H9 (cell line): ENCODE results near the gene MON2. TPM values are rescaled to one million over a fixed set of nuclear protein-coding genes. Genes with fewer than 3 reads are reported as not detected.

Experiments used
- DNase-seq: peaks from one replicate; pipeline ENCODE4 v3.0.0-alpha.2; 2017
- H2AFZ ChIP-seq: one replicate; pipeline ENCODE4 v1.6.1; 2013; ENCODE audit warnings: mild to moderate bottlenecking, low read length, control low read depth, moderate library complexity
- H2AK5ac ChIP-seq: 2 replicates; pipeline ENCODE4 v1.6.1; 2013; ENCODE audit warnings: low read length, control low read depth, mixed read lengths; ENCODE audit not compliant: insufficient read length
- H2BK120ac ChIP-seq: one replicate; pipeline ENCODE4 v1.6.1; 2013; ENCODE audit warnings: low read depth, mild to moderate bottlenecking, low read length, control low read depth, inconsistent platforms; ENCODE audit not compliant: poor library complexity, severe bottlenecking
- H2BK12ac ChIP-seq: 2 replicates; pipeline ENCODE4 v1.6.1; 2013; ENCODE audit warnings: low read length, control low read depth, mixed read lengths, low read depth; ENCODE audit not compliant: insufficient read length
- H2BK15ac ChIP-seq: 2 replicates; pipeline ENCODE4 v1.6.1; 2013; ENCODE audit warnings: low read depth, low read length, control low read depth
- H2BK20ac ChIP-seq: one replicate; pipeline ENCODE4 v1.6.1; 2013; ENCODE audit warnings: low read depth, mild to moderate bottlenecking, low read length, control low read depth, inconsistent platforms; ENCODE audit not compliant: poor library complexity, severe bottlenecking
- H2BK5ac ChIP-seq: 2 replicates; pipeline ENCODE4 v1.6.1; 2013; ENCODE audit warnings: low read length, control low read depth, mixed read lengths; ENCODE audit not compliant: insufficient read length
- H3K14ac ChIP-seq: 2 replicates; pipeline ENCODE4 v1.6.1; 2013; ENCODE audit warnings: low read length, control low read depth; ENCODE audit not compliant: insufficient read depth
- H3K18ac ChIP-seq: 2 replicates; pipeline ENCODE4 v1.6.1; 2013; ENCODE audit warnings: low read depth, mild to moderate bottlenecking, mixed read lengths, low read length, control low read depth; ENCODE audit not compliant: insufficient read length
- H3K23ac ChIP-seq: 2 replicates; pipeline ENCODE4 v1.6.1; 2013; ENCODE audit warnings: low read length, control low read depth, mixed read lengths, low read depth; ENCODE audit not compliant: insufficient read length
- H3K23me2 ChIP-seq: 2 replicates; pipeline ENCODE4 v1.6.1; 2013; ENCODE audit warnings: low read depth, mild to moderate bottlenecking, mixed read lengths, low read length, control low read depth; ENCODE audit not compliant: insufficient read length, poor library complexity, severe bottlenecking
- H3K27ac ChIP-seq: 2 replicates; pipeline ENCODE4 v1.5.1; 2013; ENCODE audit warnings: low read length, control low read depth, mixed read lengths, low read depth; ENCODE audit not compliant: insufficient read length
- H3K27me3 ChIP-seq: 2 replicates; pipeline ENCODE4 v1.6.1; 2013; ENCODE audit warnings: low read length, control low read depth, inconsistent platforms; ENCODE audit not compliant: insufficient read depth
- H3K4ac ChIP-seq: 2 replicates; pipeline ENCODE4 v1.6.1; 2013; ENCODE audit warnings: low read depth, mild to moderate bottlenecking, control low read depth, inconsistent platforms, low read length, moderate library complexity
- H3K4me1 ChIP-seq: 2 replicates; pipeline ENCODE4 v1.6.1; 2013; ENCODE audit warnings: low read length, control low read depth, inconsistent platforms; ENCODE audit not compliant: insufficient read depth
- H3K4me2 ChIP-seq: 2 replicates; pipeline ENCODE4 v1.6.1; 2013; ENCODE audit warnings: low read length, control low read depth, mixed read lengths; ENCODE audit not compliant: insufficient read length, insufficient read depth
- H3K56ac ChIP-seq: 2 replicates; pipeline ENCODE4 v1.6.1; 2013; ENCODE audit warnings: low read depth, mild to moderate bottlenecking, mixed read lengths, low read length, control low read depth; ENCODE audit not compliant: insufficient read length
- H3K79me1 ChIP-seq: 2 replicates; pipeline ENCODE4 v1.6.1; 2013; ENCODE audit warnings: low read depth, mild to moderate bottlenecking, moderate library complexity, low read length, control low read depth, inconsistent platforms; ENCODE audit not compliant: insufficient read depth, poor library complexity, severe bottlenecking
- H3K79me2 ChIP-seq: 2 replicates; pipeline ENCODE4 v1.6.1; 2013; ENCODE audit warnings: low read length, control low read depth, inconsistent platforms; ENCODE audit not compliant: insufficient read depth
- H3K9ac ChIP-seq: 2 replicates; pipeline ENCODE4 v1.6.1; 2013; ENCODE audit warnings: low read length, control low read depth, mixed read lengths; ENCODE audit not compliant: insufficient read length; ENCODE audit errors: extremely low read depth
- H3K9me3 ChIP-seq: one replicate; pipeline ENCODE4 v1.6.1; 2013; ENCODE audit warnings: low read depth, low read length, inconsistent platforms; ENCODE audit not compliant: control insufficient read depth
- H3T11ph ChIP-seq: one replicate; pipeline ENCODE4 v1.6.1; 2013; ENCODE audit warnings: mild to moderate bottlenecking, low read length, control low read depth, inconsistent platforms
- H4K20me1 ChIP-seq: one replicate; pipeline ENCODE4 v1.6.1; 2013; ENCODE audit not compliant: control insufficient read depth, insufficient read length, insufficient read depth
- H4K5ac ChIP-seq: 2 replicates; pipeline ENCODE4 v1.6.1; 2013; ENCODE audit warnings: low read depth, mild to moderate bottlenecking, mixed read lengths, low read length, control low read depth; ENCODE audit not compliant: insufficient read length
- H4K8ac ChIP-seq: replicated peaks from 2 replicates; pipeline ENCODE4 v1.6.1; 2013; ENCODE audit warnings: low read length, control low read depth, mixed read lengths, low read depth; ENCODE audit not compliant: insufficient read length
- H4K91ac ChIP-seq: 2 replicates; pipeline ENCODE4 v1.6.1; 2013; ENCODE audit warnings: low read depth, mild to moderate bottlenecking, moderate library complexity, mixed read lengths, low read length, control low read depth; ENCODE audit not compliant: insufficient read length
- H3K27ac Mint-ChIP-seq, 3 experiments: 2 replicates in 2 of 3; 3 replicates in 1 of 3; pipeline ENCODE4 v1.8.0; 2020 to 2021; ENCODE audit warnings: mixed read lengths in 3 of 3, mild to moderate bottlenecking in 1 of 3, moderate library complexity in 1 of 3
- H3K27me3 Mint-ChIP-seq: 2 replicates; pipeline ENCODE4 v1.8.0; 2021; ENCODE audit warnings: low read depth, mild to moderate bottlenecking, moderate library complexity, mixed read lengths
- H3K36me3 Mint-ChIP-seq, 3 experiments: 2 replicates in 2 of 3; 3 replicates in 1 of 3; pipeline ENCODE4 v1.8.0; 2020 to 2021; ENCODE audit warnings: low read depth in 3 of 3, mixed read lengths in 3 of 3; ENCODE audit not compliant: insufficient read depth in 1 of 3
- H3K4me1 Mint-ChIP-seq, 2 experiments: 2 replicates each; pipeline ENCODE4 v1.8.0; 2020; ENCODE audit warnings: mixed read lengths in 2 of 2
- H3K4me3 Mint-ChIP-seq, 2 experiments: 2 replicates in 1 of 2; 3 replicates in 1 of 2; pipeline ENCODE4 v1.8.0; 2020 to 2021; ENCODE audit warnings: mild to moderate bottlenecking in 2 of 2, mixed read lengths in 2 of 2, moderate library complexity in 1 of 2
- H3K9me3 Mint-ChIP-seq, 2 experiments: 2 replicates in 1 of 2; 3 replicates in 1 of 2; pipeline ENCODE4 v1.8.0; 2020; ENCODE audit warnings: mild to moderate bottlenecking in 2 of 2, mixed read lengths in 2 of 2, moderate library complexity in 1 of 2
- CTCF ChIP-seq: fragments of 200-600 bp; sonication (generic); conservative IDR thresholded peaks from 3 replicates; pipeline ENCODE4 v1.8.0; 2021; ENCODE audit warnings: antibody characterized with exemption, mild to moderate bottlenecking
- WGBS: extraction: QIAGEN DNeasy Blood & Tissue Kit; methylation state at CpG from one replicate; pipeline ENCODE4 v1.1.7; 2013; ENCODE audit warnings: missing lambda C conversion rate, low lambda C conversion rate, mixed read lengths; ENCODE audit not compliant: insufficient read length; ENCODE audit errors: extremely low coverage; 5-methylcytosine and 5-hydroxymethylcytosine counted together
- total RNA-seq: library from RNA; stranded (reverse); gene quantifications from 2 replicates; pipeline ENCODE4 v1.2.1, GENCODE V29; 2021

MON2 gene
- total RNA-seq, 1 experiment from 2014 or later: 21.9 TPM

- H3K56ac ChIP-seq: no peak overlapping the region
- H4K91ac ChIP-seq: no peak overlapping the region
- H3K27me3 ChIP-seq: peaks cover 3% of the 10 kb centered on the region; the same call in 1 of the 2 replicates
- no peaks in the 10 kb centered on the region; the same call in 1 of the 2 replicates for H3K4me1 ChIP-seq
- peak; percentile 54 for DNase-seq
- no peak overlapping the region for H3K18ac ChIP-seq
- H3K4me1 Mint-ChIP-seq: peaks cover 24 to 26% of the 10 kb centered on the region in 2 experiments
- H2BK120ac ChIP-seq: no peak overlapping the region
- H3K23ac ChIP-seq: no peak overlapping the region
- no peaks in the 10 kb centered on the region for H4K20me1 ChIP-seq
- H4K8ac ChIP-seq: no peak overlapping the region
- no peaks in the 10 kb centered on the region; a peak in 1 of 5 replicates for H3K9me3 Mint-ChIP-seq
- WGBS: no CpG with 5 or more reads among the region's 5 CpGs
- H3K9me3 ChIP-seq: no peaks in the 10 kb centered on the region
- no peak overlapping the region for H3K14ac ChIP-seq
- H3K4me2 ChIP-seq: no peak overlapping the region
- no peaks in the 10 kb centered on the region for H3K79me2 ChIP-seq
- H2BK12ac ChIP-seq: no peak overlapping the region
- TF ChIP-seq CTCF: no peak
- H3K9ac ChIP-seq: no peak overlapping the region
- no peak overlapping the region for H3T11ph ChIP-seq
- H2BK20ac ChIP-seq: no peak overlapping the region
- H3K4me3 Mint-ChIP-seq: no peak overlapping the region
- no peaks in the 10 kb centered on the region for H3K79me1 ChIP-seq
- peaks cover 37% of the 10 kb centered on the region for H3K27me3 Mint-ChIP-seq
- no peak overlapping the region for H2AFZ ChIP-seq
- no peaks in the 10 kb centered on the region for H3K36me3 Mint-ChIP-seq
- no peak overlapping the region for H2BK5ac ChIP-seq
- no peak overlapping the region for H2AK5ac ChIP-seq
- no peak overlapping the region for H3K4ac ChIP-seq
- no peak overlapping the region for H2BK15ac ChIP-seq
- no peak overlapping the region for H3K27ac Mint-ChIP-seq
- H3K23me2 ChIP-seq: peaks cover under 1% of the 10 kb centered on the region
- H4K5ac ChIP-seq: no peak overlapping the region
- no peak overlapping the region for H3K27ac ChIP-seq
These were observed 171.1 kb downstream of the MON2 start for GRCh38 chr12:62637679-62638078.
